T-helper 9 cell (primary cell): Measurements from ENCODE around the gene INF2.
"Not testable (repeated sequence)": the region's sequence is repeated elsewhere in the genome, so short reads cannot be mapped to it uniquely, and the experiment has no call there.

Source experiments
- DNase-seq: peaks from one replicate; pipeline ENCODE4 v3.0.0-alpha.2; 2020
- total RNA-seq, 2 donors: gene quantifications; one replicate each; lab custom pipeline; 2026; lab: John Stamatoyannopoulos, UW

Gene INF2
- 44.6 to 60.6 reads per million in 2 donors for total RNA-seq

DNA sequence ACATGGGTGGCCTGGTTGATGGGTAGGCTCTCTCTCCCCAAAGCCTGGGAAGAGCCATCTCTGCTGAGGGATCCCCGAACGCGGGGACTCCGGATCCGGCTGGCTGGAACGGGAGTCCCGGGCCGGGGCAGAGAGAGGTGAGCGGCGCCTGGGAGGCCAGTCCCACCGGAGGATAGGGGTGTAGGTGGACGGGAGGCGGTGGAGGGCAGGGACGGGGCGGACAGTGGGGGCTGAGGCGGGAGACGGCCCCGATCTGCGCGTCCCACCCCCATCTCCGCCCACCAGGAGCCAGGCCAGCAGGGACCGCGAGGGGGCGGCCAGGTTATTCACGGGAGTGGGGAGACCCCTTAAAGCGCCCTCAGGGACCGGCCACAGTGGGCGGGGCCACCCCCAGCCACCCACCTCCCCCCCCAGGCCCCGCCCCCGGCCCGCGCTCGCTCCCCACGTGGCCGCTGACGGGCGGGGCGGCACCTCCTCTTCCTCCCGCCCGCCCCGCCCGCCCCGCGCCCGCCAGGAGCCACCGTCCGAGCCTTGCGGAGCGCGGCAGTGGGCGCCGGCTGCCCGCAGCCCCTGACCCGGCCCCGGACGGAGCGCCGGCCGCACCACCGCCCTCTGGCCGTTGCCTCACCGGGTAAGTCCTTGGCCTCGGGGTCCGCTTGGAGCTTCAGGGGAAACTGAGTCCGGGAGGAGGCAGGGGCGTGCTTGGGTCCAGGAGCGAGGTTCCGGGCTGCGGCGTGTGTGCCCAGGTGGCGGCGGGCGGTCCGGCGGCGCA, at the start of gene INF2:
INF2 (plus strand) TSS at position 510 of the 772 bp plus-strand sequence. CDS start 11,748 bp downstream, outside the sequence.
- peak; percentile 42 for DNase-seq

DNA sequence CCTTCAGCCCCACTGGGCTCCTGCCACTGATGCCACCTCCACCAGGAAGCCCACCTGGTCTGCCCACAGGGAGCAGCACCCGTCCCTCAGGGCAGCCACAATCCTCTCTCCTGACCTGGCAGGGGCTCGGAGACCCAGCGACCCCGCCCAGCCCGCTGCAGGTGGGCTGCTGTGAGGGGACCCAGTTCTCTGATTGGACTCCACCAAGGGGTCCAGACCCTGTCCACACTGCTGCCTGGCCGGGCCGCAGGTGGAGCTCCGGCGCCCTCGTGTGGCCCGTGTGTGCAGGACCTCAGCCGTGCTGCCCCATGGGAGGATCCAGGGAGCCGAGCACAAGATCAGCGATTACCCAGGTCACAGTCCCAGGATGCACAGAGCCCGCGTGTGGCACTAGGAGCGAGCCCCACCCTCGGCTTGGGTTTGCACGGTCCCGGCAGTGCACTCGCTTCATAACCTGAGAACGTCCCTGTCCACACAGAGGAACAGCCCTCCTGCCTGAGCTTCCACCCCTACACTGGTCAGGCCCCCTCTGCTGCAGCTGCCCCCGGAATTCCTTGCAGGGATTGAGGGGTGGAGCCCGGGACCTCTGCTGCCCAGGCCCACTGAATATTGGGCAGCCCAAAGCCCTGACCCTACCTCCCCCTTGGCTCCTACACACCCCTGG, 49.4 kb upstream of the INF2 start:
- peak; percentile 16 for DNase-seq

DNA sequence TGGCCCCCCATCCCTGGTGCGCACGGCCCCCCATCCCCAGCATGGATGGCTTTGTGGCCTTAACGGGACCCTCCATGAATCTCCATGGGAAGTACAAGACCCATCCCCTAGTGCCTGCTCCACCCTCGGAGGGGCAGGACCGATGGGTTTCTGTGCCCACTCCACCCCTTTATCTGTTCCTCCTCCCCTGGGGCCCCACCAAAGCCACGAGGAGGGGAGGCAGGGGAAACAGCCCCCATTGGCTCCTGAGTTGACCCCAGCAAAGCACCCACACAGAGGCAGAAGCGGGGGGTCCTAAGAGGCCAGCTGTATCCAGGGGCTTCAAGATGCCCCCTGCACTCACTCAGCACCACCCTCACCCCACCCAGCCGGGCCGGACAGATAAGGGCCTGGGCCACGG, 48.7 kb upstream of the INF2 start:
- DNase-seq = no peak

- DNase-seq = no peak
Observed at GRCh38 chr14:104641753-104642539, 47.5 kb upstream of the INF2 start.

GRCh38 chr14:104642540-104642868, 46.9 kb upstream of the INF2 start:
- DNase-seq = no peak

GRCh38 chr14:104643306-104643705, 46.1 kb upstream of the INF2 start:
- no peak for DNase-seq

DNA sequence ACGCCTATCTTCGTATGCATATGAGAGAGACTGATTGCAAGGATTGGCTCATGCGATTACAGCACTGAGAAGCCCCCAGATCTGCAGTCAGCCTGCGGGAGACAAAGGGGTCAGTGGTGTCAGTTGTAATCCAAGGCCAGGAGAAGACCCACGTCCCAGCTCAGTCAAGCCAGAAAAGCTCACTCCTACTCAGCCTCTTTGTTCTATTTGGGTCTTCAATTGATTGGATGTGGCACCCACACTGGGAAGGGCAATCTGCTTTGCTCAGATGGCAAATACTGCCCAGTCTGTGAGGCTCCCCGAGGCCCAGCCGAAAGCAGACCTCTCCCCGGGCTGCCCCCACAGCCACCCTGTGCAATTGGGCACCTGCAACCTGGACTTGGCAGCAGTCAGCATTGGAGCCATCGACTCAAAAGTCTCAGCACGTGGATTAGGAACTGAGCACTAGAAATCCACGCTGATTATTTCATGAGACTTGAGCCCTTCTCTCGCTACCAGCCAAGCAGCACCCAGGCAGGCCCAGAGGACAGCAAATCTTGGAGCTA, 45.3 kb upstream of the INF2 start:
- no peak for DNase-seq

GRCh38 chr14:104644656-104645378, 44.6 kb upstream of the INF2 start:
- no peak for DNase-seq

- no peak for DNase-seq
Observed at GRCh38 chr14:104647467-104648043, 41.9 kb upstream of the INF2 start.

- DNase-seq = peak; percentile 51
Observed at GRCh38 chr14:104650057-104650980, 39.1 kb upstream of the INF2 start.

GRCh38 chr14:104650981-104651875, 38.2 kb upstream of the INF2 start:
- no peak for DNase-seq

GRCh38 chr14:104651876-104652260, 37.5 kb upstream of the INF2 start:
- DNase-seq = no peak

- no peak for DNase-seq
Observed at GRCh38 chr14:104652386-104652785, 37.0 kb upstream of the INF2 start.

DNA sequence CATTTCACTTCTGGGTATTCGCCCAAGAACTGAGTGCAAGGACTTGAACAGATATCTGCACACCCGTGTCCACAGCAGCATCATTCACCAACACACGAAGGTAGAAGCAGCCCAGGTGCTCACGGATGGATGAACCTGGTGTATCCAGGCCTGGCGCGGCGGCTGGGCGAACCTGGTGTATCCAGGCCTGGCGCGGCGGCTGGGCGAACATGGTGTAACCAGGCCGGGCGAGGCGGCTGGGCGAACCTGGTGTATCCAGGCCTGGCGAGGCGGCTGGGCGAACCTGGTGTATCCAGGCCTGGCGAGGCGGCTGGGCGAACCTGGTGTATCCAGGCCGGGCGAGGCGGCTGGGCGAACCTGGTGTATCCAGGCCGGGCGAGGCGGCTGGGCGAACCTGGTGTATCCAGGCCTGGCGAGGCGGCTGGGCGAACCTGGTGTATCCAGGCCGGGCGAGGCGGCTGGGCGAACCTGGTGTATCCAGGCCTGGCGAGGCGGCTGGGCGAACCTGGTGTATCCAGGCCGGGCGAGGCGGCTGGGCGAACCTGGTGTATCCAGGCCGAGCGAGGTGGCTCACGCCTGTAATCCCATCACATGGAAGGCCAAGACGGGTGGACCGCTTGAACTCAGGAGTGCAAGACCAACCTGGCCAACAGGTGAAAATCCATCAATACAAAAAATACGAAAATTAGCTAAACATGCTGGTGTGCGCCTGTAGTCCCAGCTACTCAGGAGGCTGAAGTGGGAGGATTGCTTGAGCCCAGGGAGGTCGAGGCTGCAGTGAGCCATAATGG, 36.1 kb upstream of the INF2 start:
- not testable (repeated sequence) for DNase-seq

DNA sequence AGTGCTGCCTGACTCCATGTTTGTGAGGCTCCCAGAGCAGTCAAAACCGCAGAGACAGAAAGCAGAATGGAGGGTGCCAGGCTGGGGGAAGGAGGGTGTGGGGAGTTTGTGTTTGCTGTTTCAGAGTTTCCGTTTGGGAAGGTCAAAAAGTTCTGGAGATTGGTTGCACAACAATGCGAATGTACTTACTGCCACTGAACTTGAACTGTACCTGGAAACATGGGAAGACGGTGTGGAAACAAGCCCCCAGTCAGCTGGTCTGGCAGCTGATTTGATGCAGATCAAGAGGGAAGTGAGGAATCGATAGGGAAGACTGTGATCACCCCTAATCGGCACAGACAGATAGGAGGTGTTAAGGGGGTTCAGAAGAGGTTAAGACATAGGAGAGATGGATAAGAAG, 35.3 kb upstream of the INF2 start:
- DNase-seq = no peak

GRCh38 chr14:104655128-104655848, 34.1 kb upstream of the INF2 start:
- DNase-seq = no peak

DNA sequence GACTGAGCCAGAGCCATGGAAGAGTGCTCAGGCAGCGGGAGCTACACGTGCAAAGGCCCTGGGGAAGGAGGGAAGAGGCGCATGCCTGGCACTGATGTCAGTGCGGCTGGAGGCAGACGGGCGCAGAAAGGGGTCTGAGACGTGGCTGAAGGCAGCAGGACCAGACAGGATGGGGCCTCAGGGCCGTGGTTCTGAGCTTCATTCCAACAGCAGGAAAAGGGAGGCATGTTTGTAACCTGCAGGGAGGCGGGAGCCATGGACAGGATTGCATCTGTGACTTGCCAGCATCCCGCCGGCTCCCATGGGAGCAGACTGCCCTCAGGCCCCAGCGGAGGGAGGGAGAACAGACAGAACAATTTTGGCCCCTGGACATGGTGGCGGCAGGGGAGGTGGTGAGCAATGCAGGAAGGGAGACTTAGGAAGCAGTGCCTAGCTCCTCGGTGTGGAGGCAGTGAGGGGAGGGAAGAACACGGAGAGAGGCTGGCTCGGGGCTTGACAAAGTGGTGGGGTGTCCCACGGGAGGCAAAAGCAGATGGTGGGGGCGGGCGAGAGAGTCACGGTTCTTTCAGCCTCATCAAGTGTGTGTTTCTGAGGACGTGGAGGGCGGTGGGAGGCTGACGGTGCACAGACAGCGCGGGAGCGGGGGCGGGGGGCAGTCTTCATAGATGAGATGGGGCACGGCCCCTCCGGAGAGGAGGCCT, 33.3 kb upstream of the INF2 start:
- no peak for DNase-seq

DNA sequence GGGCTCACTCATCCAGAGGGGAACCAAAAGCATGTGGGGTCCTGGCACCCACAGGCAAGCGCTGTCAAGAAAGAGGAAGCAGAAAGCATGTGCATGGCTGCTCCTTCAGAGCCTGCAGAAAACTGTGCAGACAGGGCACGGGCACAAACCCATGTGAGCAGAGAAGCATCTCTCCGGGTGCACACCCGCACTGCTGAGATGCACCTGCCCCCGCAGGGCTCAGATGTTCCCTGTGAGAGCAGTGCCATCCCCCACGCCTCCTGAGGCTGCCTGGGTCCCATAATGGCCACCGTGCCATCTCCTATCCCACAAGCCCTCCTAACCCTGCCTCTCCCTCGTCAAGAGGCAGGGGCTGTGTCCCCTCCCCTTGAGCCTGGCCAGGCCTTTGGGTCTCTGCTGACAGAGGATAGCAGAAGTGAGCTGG, 32.3 kb upstream of the INF2 start:
- DNase-seq = no peak
